HEK293T (cell line): ENCODE measurements around the gene TMEM43.

Experiments used
- BHLHE40 ChIP-seq: fragments of 450-650 bp; IDR thresholded peaks from 2 replicates; pipeline ENCODE4 v1.6.1; 2016; ENCODE audit warnings: mild to moderate bottlenecking, moderate library complexity, borderline replicate concordance
- ELF4 ChIP-seq: fragments of 450-650 bp; IDR thresholded peaks from 2 replicates; pipeline ENCODE4 v1.6.1; 2017; ENCODE audit warnings: antibody characterized with exemption
- FOXA1 ChIP-seq: fragments of 450-650 bp; IDR thresholded peaks from 2 replicates; pipeline ENCODE4 v1.6.1; 2016; ENCODE audit warnings: mild to moderate bottlenecking
- FOXM1 ChIP-seq: fragments of 450-650 bp; IDR thresholded peaks from 2 replicates; pipeline ENCODE4 v1.6.1; 2017; ENCODE audit warnings: mild to moderate bottlenecking, borderline replicate concordance

DNA sequence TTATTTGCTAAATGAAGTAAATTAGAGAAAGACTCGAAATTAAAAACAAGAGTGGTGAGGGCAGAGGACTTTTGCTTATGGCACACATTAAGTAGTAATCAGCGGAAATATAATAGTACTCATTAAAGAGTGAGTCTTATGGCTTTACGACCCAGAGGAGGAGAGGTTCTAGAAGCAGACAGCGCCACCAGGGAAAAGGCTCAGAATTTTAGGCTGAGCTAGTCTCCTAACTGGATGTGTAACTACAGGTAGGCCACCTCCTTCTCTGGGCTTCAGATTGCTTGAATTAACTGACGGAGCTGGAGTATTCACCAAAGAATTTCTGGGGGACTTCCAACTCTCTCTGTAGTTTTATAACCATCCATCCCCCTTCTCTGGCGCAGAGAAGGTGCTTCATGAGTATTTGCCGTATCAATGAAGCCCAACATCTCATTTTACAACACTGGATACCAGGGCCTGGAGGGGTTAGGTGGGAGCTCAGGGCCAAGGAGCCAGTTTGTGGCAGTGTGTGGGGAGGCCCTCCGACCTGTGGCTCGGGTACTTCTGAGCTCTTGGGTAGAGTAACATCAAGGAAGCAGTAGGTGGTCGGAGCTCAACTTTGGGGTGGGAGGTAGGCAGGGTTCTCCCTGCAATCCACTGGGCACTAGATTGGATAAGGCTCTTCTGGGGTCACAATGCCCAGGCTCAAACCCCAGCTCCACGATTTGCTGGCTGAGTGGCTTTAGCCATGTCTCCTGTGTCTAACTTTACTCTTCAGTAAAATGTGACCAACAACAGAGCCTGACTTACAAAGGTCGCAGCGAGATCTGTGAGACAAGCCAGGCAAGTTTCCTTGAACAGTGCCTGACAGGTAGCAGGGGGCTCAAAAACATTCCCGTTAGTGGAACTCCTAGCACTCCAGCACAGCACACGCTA is 1.3 kb upstream of the TMEM43 start:
- TF ChIP-seq BHLHE40 = no peak
- TF ChIP-seq FOXM1 = no peak
- no peak for TF ChIP-seq ELF4
- TF ChIP-seq FOXA1 = no peak
